ENCODE results near the gene KY.

DNA sequence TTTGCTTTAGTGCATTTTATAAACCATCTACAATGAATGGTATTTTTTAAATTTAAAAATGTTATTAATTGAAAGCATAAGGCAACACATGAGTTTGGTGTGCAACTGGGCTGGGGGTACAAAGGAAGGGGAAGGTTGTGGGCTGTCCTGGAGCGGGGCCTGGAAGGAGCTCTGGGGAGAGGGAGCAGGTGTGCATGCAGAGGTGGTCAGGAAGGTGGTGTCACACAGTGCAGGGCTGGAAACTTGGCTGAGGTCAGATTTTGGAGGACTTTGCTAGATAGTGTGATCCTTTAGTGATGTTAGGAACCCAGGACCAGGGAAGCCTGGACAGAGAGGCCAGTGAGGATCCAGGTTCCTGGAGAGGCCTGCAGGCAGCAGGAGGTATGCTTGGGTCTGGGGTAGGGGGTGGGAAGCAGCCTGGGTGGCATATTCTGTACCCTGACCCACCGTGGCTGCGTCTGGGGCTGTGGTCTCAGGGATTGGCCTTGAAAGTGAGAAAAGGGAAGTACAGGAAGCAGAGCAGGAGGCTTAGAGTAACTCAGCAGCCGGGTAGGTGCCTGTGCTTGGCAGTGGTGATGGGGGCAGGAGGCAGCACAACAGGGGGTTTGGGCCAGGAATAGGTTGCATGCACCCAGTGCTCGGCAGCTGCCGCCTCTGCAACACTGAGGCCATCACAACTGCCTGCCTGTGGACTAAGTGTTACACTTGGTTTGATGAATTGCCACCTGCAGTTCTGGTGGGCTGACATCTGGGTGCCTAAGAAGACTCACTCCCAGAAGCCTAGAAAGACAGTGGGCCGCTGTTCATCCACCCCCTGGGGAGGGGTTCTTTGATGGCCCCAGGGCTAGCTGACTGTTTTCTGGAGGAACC lies 33.0 kb downstream of the KY start:
- TF ChIP-seq, protein P1, sequence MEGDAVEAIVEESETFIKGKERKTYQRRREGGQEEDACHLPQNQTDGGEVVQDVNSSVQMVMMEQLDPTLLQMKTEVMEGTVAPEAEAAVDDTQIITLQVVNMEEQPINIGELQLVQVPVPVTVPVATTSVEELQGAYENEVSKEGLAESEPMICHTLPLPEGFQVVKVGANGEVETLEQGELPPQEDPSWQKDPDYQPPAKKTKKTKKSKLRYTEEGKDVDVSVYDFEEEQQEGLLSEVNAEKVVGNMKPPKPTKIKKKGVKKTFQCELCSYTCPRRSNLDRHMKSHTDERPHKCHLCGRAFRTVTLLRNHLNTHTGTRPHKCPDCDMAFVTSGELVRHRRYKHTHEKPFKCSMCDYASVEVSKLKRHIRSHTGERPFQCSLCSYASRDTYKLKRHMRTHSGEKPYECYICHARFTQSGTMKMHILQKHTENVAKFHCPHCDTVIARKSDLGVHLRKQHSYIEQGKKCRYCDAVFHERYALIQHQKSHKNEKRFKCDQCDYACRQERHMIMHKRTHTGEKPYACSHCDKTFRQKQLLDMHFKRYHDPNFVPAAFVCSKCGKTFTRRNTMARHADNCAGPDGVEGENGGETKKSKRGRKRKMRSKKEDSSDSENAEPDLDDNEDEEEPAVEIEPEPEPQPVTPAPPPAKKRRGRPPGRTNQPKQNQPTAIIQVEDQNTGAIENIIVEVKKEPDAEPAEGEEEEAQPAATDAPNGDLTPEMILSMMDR (IDR thresholded peaks at IDR 0.05; ENCODE audit: poor library complexity, severe bottlenecking) = no peak
- TF ChIP-seq EZH2 (IDR thresholded peaks at IDR 0.05; ENCODE audit: borderline replicate concordance, insufficient read depth, low read length, poor library complexity, severe bottlenecking) (no peak), EP300 (conservative IDR thresholded peaks at IDR 0.05; ENCODE audit: poor library complexity, severe bottlenecking) (no peak)
